HCT116 (cell line): ENCODE measurements around the gene ESPN.

Experiments
- ATF3 ChIP-seq: IDR thresholded peaks from 2 replicates; pipeline ENCODE4 v1.6.1; 2012
- EGR1 ChIP-seq: IDR thresholded peaks from 2 replicates; pipeline ENCODE4 v1.6.1; 2012; ENCODE audit warnings: low read depth
- EZH2 ChIP-seq: fragments of 200-600 bp; sonication (generic); IDR thresholded peaks from 2 replicates; pipeline ENCODE4 v1.6.1; 2017; ENCODE audit warnings: antibody characterized with exemption, mixed run types
- EZH2phosphoT487 ChIP-seq: fragments of 200-600 bp; IDR thresholded peaks from 2 replicates; pipeline ENCODE4 v1.6.1; 2018; ENCODE audit warnings: antibody characterized with exemption, borderline replicate concordance
- FOSL1 ChIP-seq: IDR thresholded peaks from 2 replicates; pipeline ENCODE4 v1.6.1; 2012; ENCODE audit warnings: low read depth
- POLR2A ChIP-seq: IDR thresholded peaks from 2 replicates; pipeline ENCODE4 v1.7.0; 2011; ENCODE audit warnings: borderline replicate concordance; ENCODE audit not compliant: insufficient read depth, insufficient read length; ENCODE audit errors: extremely low read depth
- POLR2AphosphoS5 ChIP-seq: IDR thresholded peaks from 2 replicates; pipeline ENCODE4 v1.6.1; 2011; ENCODE audit warnings: mild to moderate bottlenecking, low read depth, low read length, moderate library complexity
- RAD21 ChIP-seq: IDR thresholded peaks from 2 replicates; pipeline ENCODE4 v1.6.1; 2012; ENCODE audit warnings: low read depth, mild to moderate bottlenecking
- REST ChIP-seq: IDR thresholded peaks from 2 replicates; pipeline ENCODE4 v1.6.1; 2012; ENCODE audit warnings: low read depth
- SIN3A ChIP-seq: IDR thresholded peaks from 2 replicates; pipeline ENCODE4 v1.6.1; 2012; ENCODE audit warnings: low read depth
- SRF ChIP-seq: IDR thresholded peaks from 2 replicates; pipeline ENCODE4 v1.6.1; 2012; ENCODE audit warnings: low read depth
- ZFX ChIP-seq: fragments of 450-650 bp; IDR thresholded peaks from 2 replicates; pipeline ENCODE4 v1.6.1; 2017
- TF ChIP-seq, protein P1 (sequence below), 3 experiments: fragments of 200-600 bp in 1 of 3; sonication (generic) in 1 of 3; IDR thresholded peaks in 2 of 3; conservative IDR thresholded peaks in 1 of 3; 2 replicates each; pipeline ENCODE4 v1.5.1; 2012 to 2017; ENCODE audit warnings: low read depth in 2 of 3, low read length in 2 of 3, antibody characterized with exemption in 1 of 3, borderline replicate concordance in 1 of 3, control low read depth in 1 of 3, mild to moderate bottlenecking in 1 of 3, mixed read lengths in 1 of 3, mixed run types in 1 of 3, moderate library complexity in 1 of 3; ENCODE audit not compliant: insufficient read depth in 1 of 3
- TF ChIP-seq, protein P2 (sequence below): IDR thresholded peaks from 2 replicates; pipeline ENCODE4 v1.6.1; 2012

DNA sequence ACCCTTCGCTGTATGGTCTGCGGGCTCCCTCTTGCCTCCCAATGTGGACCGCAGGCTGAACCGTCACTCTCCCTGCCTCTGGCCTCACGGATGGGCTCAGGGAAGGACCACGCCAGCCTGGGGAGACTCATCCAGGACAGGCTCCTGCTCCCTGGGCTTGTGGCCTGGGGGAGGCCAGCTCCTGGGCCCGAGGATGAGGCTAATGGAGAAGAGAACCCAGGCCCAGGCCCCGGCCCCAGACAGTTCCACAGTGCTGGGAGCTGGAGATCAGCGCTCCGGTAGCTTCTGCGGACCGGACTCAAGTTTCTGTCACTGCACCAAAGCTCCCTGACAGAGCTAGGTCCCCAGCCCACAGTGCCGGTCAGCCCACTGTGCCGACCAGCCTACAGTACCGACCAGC, 80.3 kb downstream of the ESPN start:
- TF ChIP-seq, protein P1, sequence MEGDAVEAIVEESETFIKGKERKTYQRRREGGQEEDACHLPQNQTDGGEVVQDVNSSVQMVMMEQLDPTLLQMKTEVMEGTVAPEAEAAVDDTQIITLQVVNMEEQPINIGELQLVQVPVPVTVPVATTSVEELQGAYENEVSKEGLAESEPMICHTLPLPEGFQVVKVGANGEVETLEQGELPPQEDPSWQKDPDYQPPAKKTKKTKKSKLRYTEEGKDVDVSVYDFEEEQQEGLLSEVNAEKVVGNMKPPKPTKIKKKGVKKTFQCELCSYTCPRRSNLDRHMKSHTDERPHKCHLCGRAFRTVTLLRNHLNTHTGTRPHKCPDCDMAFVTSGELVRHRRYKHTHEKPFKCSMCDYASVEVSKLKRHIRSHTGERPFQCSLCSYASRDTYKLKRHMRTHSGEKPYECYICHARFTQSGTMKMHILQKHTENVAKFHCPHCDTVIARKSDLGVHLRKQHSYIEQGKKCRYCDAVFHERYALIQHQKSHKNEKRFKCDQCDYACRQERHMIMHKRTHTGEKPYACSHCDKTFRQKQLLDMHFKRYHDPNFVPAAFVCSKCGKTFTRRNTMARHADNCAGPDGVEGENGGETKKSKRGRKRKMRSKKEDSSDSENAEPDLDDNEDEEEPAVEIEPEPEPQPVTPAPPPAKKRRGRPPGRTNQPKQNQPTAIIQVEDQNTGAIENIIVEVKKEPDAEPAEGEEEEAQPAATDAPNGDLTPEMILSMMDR (IDR thresholded peaks at IDR 0.05 in 2 of 3, conservative IDR thresholded peaks at IDR 0.05 in 1 of 3; ENCODE audit: borderline replicate concordance in 1 of 3, insufficient read depth in 1 of 3, low read depth in 2 of 3, low read length in 2 of 3): no peak
- TF ChIP-seq POLR2A: no peak
- no peak for TF ChIP-seq EZH2
- no peak for TF ChIP-seq SRF
- no peak for TF ChIP-seq EGR1
- TF ChIP-seq EZH2phosphoT487: no peak
- TF ChIP-seq, protein P2, sequence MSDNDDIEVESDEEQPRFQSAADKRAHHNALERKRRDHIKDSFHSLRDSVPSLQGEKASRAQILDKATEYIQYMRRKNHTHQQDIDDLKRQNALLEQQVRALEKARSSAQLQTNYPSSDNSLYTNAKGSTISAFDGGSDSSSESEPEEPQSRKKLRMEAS: no peak
- no peak for TF ChIP-seq RAD21
- no peak for TF ChIP-seq SIN3A
- no peak for TF ChIP-seq POLR2AphosphoS5
- TF ChIP-seq REST: no peak
- no peak for TF ChIP-seq ATF3
- no peak for TF ChIP-seq FOSL1
- no peak for TF ChIP-seq ZFX
